ENCODE results near the gene LHFPL6. TPM values are rescaled to one million over a fixed set of nuclear protein-coding genes. Genes with fewer than 3 reads are reported as not detected.
A peak's percentile ranks its signal among the peaks of the same experiment; 100 is the strongest.

Gene LHFPL6
- total RNA-seq, 2 donors from 2014 or later = 0.53 to 2.8 TPM

- Histone ChIP-seq H3K36me3 (ENCODE audit: control insufficient read depth, insufficient read depth, low read length) (no peaks in the 10 kb centered on the region), H3K4me3 (ENCODE audit: low read length) (no peak overlapping the region), H3K4me1 (ENCODE audit: control insufficient read depth, insufficient read depth, low read length) (peaks cover 6% of the 10 kb centered on the region), H3K27ac (ENCODE audit: low read depth, low read length) (peak overlapping the region; percentile 96), H3K9ac (ENCODE audit: extremely low read depth, low read length, poor library complexity, severe bottlenecking) (no peak overlapping the region), H3K27me3 (ENCODE audit: control insufficient read depth, insufficient read depth, low read length, poor library complexity, severe bottlenecking) (peaks cover 5% of the 10 kb centered on the region), H3K9me3 (ENCODE audit: control insufficient read depth, low read length) (no peaks in the 10 kb centered on the region)
- no peak overlapping the region for H3K4me3 Mint-ChIP-seq
- no peak overlapping the region for H3K27ac Mint-ChIP-seq
- no peak for DNase-seq
- H3K27me3 Mint-ChIP-seq (ENCODE audit: insufficient read depth) = peaks cover 23% of the 10 kb centered on the region
- H3K36me3 Mint-ChIP-seq (ENCODE audit: low read depth) = no peaks in the 10 kb centered on the region
- H3K4me1 Mint-ChIP-seq = peaks cover 18% of the 10 kb centered on the region
- WGBS, 2 experiments (ENCODE audit: insufficient coverage in 1 of 2, insufficient read length in 1 of 2) = 89% methylated on average over 4 of the region's 5 CpGs; no CpG with 5 or more reads in 1 of the 2 experiments
- no peak for TF ChIP-seq CTCF (conservative IDR thresholded peaks at IDR 0.05)
- no peaks in the 10 kb centered on the region for H3K9me3 Mint-ChIP-seq
Observed at GRCh38 chr13:39410964-39411363, 192.0 kb downstream of the LHFPL6 start.

GRCh38 chr13:39410096-39410901 is 192.7 kb downstream of the LHFPL6 start:
- WGBS, 2 experiments (ENCODE audit: insufficient coverage in 1 of 2, insufficient read length in 1 of 2) = 56 to 78% methylated on average over 1 to 2 of the region's 2 CpGs
- Histone ChIP-seq H3K27ac (ENCODE audit: low read depth, low read length) (peak overlapping the region; percentile 96), H3K4me3 (ENCODE audit: low read length) (no peak overlapping the region), H3K9me3 (ENCODE audit: control insufficient read depth, low read length) (no peaks in the 10 kb centered on the region), H3K4me1 (ENCODE audit: control insufficient read depth, insufficient read depth, low read length) (peaks cover 4% of the 10 kb centered on the region), H3K9ac (ENCODE audit: extremely low read depth, low read length, poor library complexity, severe bottlenecking) (no peak overlapping the region), H3K36me3 (ENCODE audit: control insufficient read depth, insufficient read depth, low read length) (no peaks in the 10 kb centered on the region), H3K27me3 (ENCODE audit: control insufficient read depth, insufficient read depth, low read length, poor library complexity, severe bottlenecking) (no peaks in the 10 kb centered on the region)
- Mint-ChIP-seq H3K4me3 (no peak overlapping the region), H3K36me3 (ENCODE audit: low read depth) (no peaks in the 10 kb centered on the region), H3K9me3 (no peaks in the 10 kb centered on the region), H3K27me3 (ENCODE audit: insufficient read depth) (peaks cover 17% of the 10 kb centered on the region), H3K27ac (no peak overlapping the region), H3K4me1 (peaks cover 17% of the 10 kb centered on the region)
- no peak for TF ChIP-seq CTCF (conservative IDR thresholded peaks at IDR 0.05)
- DNase-seq = no peak

- Histone ChIP-seq H3K27ac (ENCODE audit: low read depth, low read length) (no peak overlapping the region), H3K9ac (ENCODE audit: extremely low read depth, low read length, poor library complexity, severe bottlenecking) (no peak overlapping the region), H3K4me3 (ENCODE audit: low read length) (no peak overlapping the region), H3K27me3 (ENCODE audit: control insufficient read depth, insufficient read depth, low read length, poor library complexity, severe bottlenecking) (no peaks in the 10 kb centered on the region), H3K4me1 (ENCODE audit: control insufficient read depth, insufficient read depth, low read length) (no peaks in the 10 kb centered on the region), H3K36me3 (ENCODE audit: control insufficient read depth, insufficient read depth, low read length) (no peaks in the 10 kb centered on the region), H3K9me3 (ENCODE audit: control insufficient read depth, low read length) (no peaks in the 10 kb centered on the region)
- WGBS, 2 experiments (ENCODE audit: insufficient coverage in 1 of 2, insufficient read length in 1 of 2) = 94 to 97% methylated on average over 3 of the region's 3 CpGs
- DNase-seq = no peak
- H3K9me3 Mint-ChIP-seq = no peaks in the 10 kb centered on the region
- no peak overlapping the region for H3K4me3 Mint-ChIP-seq
- H3K27ac Mint-ChIP-seq = no peak overlapping the region
- peaks cover 17% of the 10 kb centered on the region for H3K4me1 Mint-ChIP-seq
- TF ChIP-seq CTCF (conservative IDR thresholded peaks at IDR 0.05) = no peak
- H3K27me3 Mint-ChIP-seq (ENCODE audit: insufficient read depth) = peaks cover 9% of the 10 kb centered on the region
- no peaks in the 10 kb centered on the region for H3K36me3 Mint-ChIP-seq (ENCODE audit: low read depth)
Observed at GRCh38 chr13:39408512-39408911, 194.5 kb downstream of the LHFPL6 start.
